K562 (cell line): ENCODE results near the gene UBE3B. TPM values are rescaled to one million over a fixed set of nuclear protein-coding genes. Genes with fewer than 3 reads are reported as not detected.

Source experiments
- ATAC-seq: fragments of 200-7000 bp; cut with Tn5 transposase; 3 replicates; pipeline ENCODE4 v1.9.1; 2020; ENCODE audit warnings: moderate library complexity
- BruUV-seq: library from RNA; stranded (reverse); fragments of 400-500 nt; replicated peaks from 2 replicates; lab custom pipeline; 2021; lab: Mats Ljungman, UMichigan
- CTCF ChIA-PET: fragments of 300-600 bp; formaldehyde crosslinking; extraction: SDS; loops from one replicate; lab custom pipeline; 2021; ENCODE audit warnings: low intra/inter-chr PET ratio; lab: Yijun Ruan, JAX
- POLR2A ChIA-PET: fragments of 300-600, 350-650 bp; sonication (Branson Sonifier 250); formaldehyde crosslinking; extraction: SDS; loops from one replicate; lab custom pipeline; 2021; ENCODE audit warnings: antibody characterized with exemption, inconsistent platforms; lab: Yijun Ruan, JAX
- DNase-seq, 4 experiments: peaks; one replicate each; pipeline versions ENCODE4 v3.0.0 to v3.0.0-alpha.2; 2011 to 2018; ENCODE audit warnings: low spot score in 3 of 4, mixed read lengths in 3 of 4; ENCODE audit errors: extremely low read depth in 1 of 4
- FAIRE-seq: peaks from 2 replicates; lab custom pipeline; 2011; peaks lifted over from hg19 to GRCh38; lab: Jason Lieb, UNC
- H2AFZ ChIP-seq: 2 replicates; pipeline ENCODE4 v1.6.0; 2011; ENCODE audit warnings: low read depth, low read length, control low read depth, inconsistent platforms
- H3K27ac ChIP-seq: fragments of 200-600 bp; 3 replicates; pipeline ENCODE4 v1.8.0; 2011; ENCODE audit warnings: low read depth, mild to moderate bottlenecking, control low read depth, inconsistent platforms, low read length, moderate library complexity, mixed read lengths; ENCODE audit errors: extremely low read depth
- H3K27me3 ChIP-seq, 2 experiments: fragments of 300-600 bp in 1 of 2; 2 replicates in 1 of 2; 3 replicates in 1 of 2; pipeline versions ENCODE4 v1.6.0 to v1.8.0; 2011; ENCODE audit warnings: inconsistent platforms in 2 of 2, low read length in 2 of 2, mild to moderate bottlenecking in 1 of 2, mixed read lengths in 1 of 2, moderate library complexity in 1 of 2; ENCODE audit not compliant: control insufficient read depth in 2 of 2, insufficient read depth in 2 of 2
- H3K36me3 ChIP-seq: fragments of 300-600 bp; 3 replicates; pipeline ENCODE4 v1.8.0; 2011; ENCODE audit warnings: mild to moderate bottlenecking, low read length, inconsistent platforms; ENCODE audit not compliant: control insufficient read depth, insufficient read depth
- H3K4me1 ChIP-seq, 2 experiments: fragments of 200-600 bp in 1 of 2; replicated peaks in 1 of 2; 2 replicates in 1 of 2; 3 replicates in 1 of 2; pipeline versions ENCODE4 v1.5.1 to v1.8.0; 2011; ENCODE audit warnings: inconsistent platforms in 2 of 2, low read length in 2 of 2, mild to moderate bottlenecking in 1 of 2, mixed read lengths in 1 of 2, moderate library complexity in 1 of 2; ENCODE audit not compliant: control insufficient read depth in 2 of 2, insufficient read depth in 2 of 2
- H3K4me2 ChIP-seq: 2 replicates; pipeline ENCODE4 v1.6.1; 2011; ENCODE audit warnings: low read length, control low read depth, inconsistent platforms, mixed read lengths; ENCODE audit not compliant: insufficient read depth
- H3K4me3 ChIP-seq: fragments of 200-600 bp; sonication (generic), shearing (Covaris generic); 2 replicates; pipeline ENCODE4 v1.5.1; 2016; ENCODE audit warnings: control low read depth, inconsistent platforms
- H3K79me2 ChIP-seq: fragments of 200-600 bp; 3 replicates; pipeline ENCODE4 v1.8.0; 2011; ENCODE audit warnings: low read length, inconsistent platforms; ENCODE audit not compliant: control insufficient read depth, insufficient read depth
- H3K9ac ChIP-seq, 2 experiments: 2 replicates each; pipeline versions ENCODE4 v1.6.0 to v1.6.1; 2011; ENCODE audit warnings: low read depth in 2 of 2, low read length in 2 of 2, control low read depth in 1 of 2, inconsistent platforms in 1 of 2, mild to moderate bottlenecking in 1 of 2, mixed read lengths in 1 of 2; ENCODE audit not compliant: insufficient read depth in 1 of 2
- H3K9me1 ChIP-seq: one replicate; pipeline ENCODE4 v1.6.0; 2011; ENCODE audit warnings: inconsistent platforms, mild to moderate bottlenecking, low read length, moderate library complexity; ENCODE audit not compliant: control insufficient read depth, insufficient read depth
- H3K9me3 ChIP-seq: replicated peaks from 2 replicates; pipeline ENCODE4 v1.5.1; 2011; ENCODE audit warnings: low read depth, low read length, inconsistent platforms; ENCODE audit not compliant: control insufficient read depth, insufficient read depth
- H4K20me1 ChIP-seq: replicated peaks from 2 replicates; pipeline ENCODE4 v1.6.1; 2011; ENCODE audit warnings: low read length, inconsistent platforms, mixed read lengths; ENCODE audit not compliant: control insufficient read depth, insufficient read depth
- CREM ChIP-seq: IDR thresholded peaks from 2 replicates; pipeline ENCODE4 v1.6.1; 2014; ENCODE audit warnings: antibody characterized with exemption, low read depth
- CTCFL ChIP-seq: IDR thresholded peaks from 2 replicates; pipeline ENCODE4 v1.6.1; 2011; ENCODE audit warnings: borderline replicate concordance, low read depth, mild to moderate bottlenecking, moderate library complexity, low read length; ENCODE audit not compliant: insufficient read depth, poor library complexity, severe bottlenecking
- EHMT2 ChIP-seq: fragments of 450-650 bp; IDR thresholded peaks from 2 replicates; pipeline ENCODE4 v1.6.1; 2018; ENCODE audit warnings: antibody characterized with exemption
- ETS1 ChIP-seq: conservative IDR thresholded peaks from 2 replicates; pipeline ENCODE4 v1.6.1; 2011; ENCODE audit warnings: low read depth, mild to moderate bottlenecking, low read length; ENCODE audit not compliant: control insufficient read depth
- MCM7 ChIP-seq, 2 experiments: fragments of 450-650 bp; IDR thresholded peaks; 2 replicates each; pipeline ENCODE4 v1.6.1; 2016 to 2018
- NFIX ChIP-seq: fragments of 250-450 bp; sonication (Bioruptor Pico); IDR thresholded peaks from 2 replicates; pipeline ENCODE4 v1.4.0; 2020; ENCODE audit warnings: low read depth, mild to moderate bottlenecking, moderate library complexity
- NR3C1 ChIP-seq: sonication (generic); formaldehyde crosslinking; IDR thresholded peaks from 2 replicates; pipeline ENCODE4 v1.8.1; 2022; ENCODE audit warnings: missing genetic modification reagents
- OTX1 ChIP-seq: fragments of 450-650 bp; formaldehyde crosslinking; IDR thresholded peaks from 2 replicates; pipeline ENCODE4 v1.4.0; 2022; ENCODE audit warnings: mild to moderate bottlenecking
- PHF8 ChIP-seq: fragments of 200-600 bp; sonication (generic); IDR thresholded peaks from 2 replicates; pipeline ENCODE4 v1.6.1; 2012; ENCODE audit warnings: mixed run types, mild to moderate bottlenecking, inconsistent platforms, low read length, moderate library complexity, borderline replicate concordance
- SNIP1 ChIP-seq: fragments of 450-650 bp; IDR thresholded peaks from 2 replicates; pipeline ENCODE4 v1.7.1; 2017; ENCODE audit warnings: low read depth, mild to moderate bottlenecking
- WGBS: fragments of 100-300 bp; shearing (Covaris generic); methylation state at CpG from one replicate; pipeline ENCODE4 v1.1.6; 2016; ENCODE audit warnings: low coverage, mixed read lengths; ENCODE audit not compliant: insufficient coverage; ENCODE audit errors: missing lambda C conversion rate; 5-methylcytosine and 5-hydroxymethylcytosine counted together
- in situ Hi-C: fragments of 300-500 bp; cut with MboI; formaldehyde crosslinking; loops from 4 replicates; pipeline ENCODE4 v1.15.0; 2018; ENCODE audit warnings: inconsistent platforms, mixed read lengths
- intact Hi-C: fragments of 100-400 bp; cut with micrococcal nuclease; formaldehyde crosslinking; loops from 2 replicates; pipeline ENCODE4 v1.14.2; 2022
- polyA plus RNA-seq, 8 experiments: library from polyadenylated mRNA; depleted of rRNA in 4 of 8; stranded (reverse) in 5 of 8; unstranded in 3 of 8; fragments of >200 nt; fragmentation: Nextera tagmentation in 2 of 8; fragmentation: Illumina TruSeq in 1 of 8; extraction: Ambion mirVana in 2 of 8; extraction: Trizol in 1 of 8; gene quantifications; 2 replicates each; pipeline versions ENCODE4 v1.2.1 to v1.2.3, GENCODE V29; 2011 to 2014; ENCODE audit warnings: inconsistent platforms in 1 of 8, missing spikeins in 1 of 8
- total RNA-seq, 7 experiments: library from RNA; depleted of rRNA in 6 of 7; stranded (reverse); fragments of >200 nt in 6 of 7; fragmentation: Illumina TruSeq in 2 of 7; extraction: Trizol in 2 of 7; gene quantifications; 2 replicates each; pipeline versions ENCODE4 v1.2.1 to v1.2.3, GENCODE V29; 2011 to 2021; ENCODE audit warnings: low replicate concordance in 1 of 7
- TF ChIP-seq, protein P1 (sequence below): IDR thresholded peaks from 3 replicates; pipeline ENCODE4 v1.6.1; 2011; ENCODE audit warnings: borderline replicate concordance, mild to moderate bottlenecking; ENCODE audit not compliant: insufficient read length, insufficient read depth

UBE3B gene
- total and polyA plus RNA-seq, 9 of the 15 experiments (the other 6 are each of a cell fraction or from before 2014, with no cell fraction given), result 7.6 to 23.6 (median 15.5) TPM

- 92% methylated on average over 3 of the region's 3 CpGs for WGBS
- intact Hi-C loops, result no loop called here
- Histone ChIP-seq H3K9me1 (no peaks in the 10 kb centered on the region), H3K4me1 (no peaks in the 10 kb centered on the region), H4K20me1 (no peaks in the 10 kb centered on the region), H3K9me3 (no peaks in the 10 kb centered on the region), H3K27ac (no peak overlapping the region), H3K27me3 (no peaks in the 10 kb centered on the region), H3K9ac (peak overlapping the region in 1 of 2 experiments; percentile 61; a peak in 1 of 4 replicates), H3K79me2 (no peaks in the 10 kb centered on the region), H2AFZ (no peak overlapping the region), H3K4me2 (no peak overlapping the region), H3K4me3 (no peak overlapping the region), H3K36me3 (peaks cover 28% of the 10 kb centered on the region; the same call in 2 of the 3 replicates)
- ChIA-PET POLR2A (interaction anchor here (0.7 to 1.8 kb wide), 2 partner anchors 9 to 38 kb away, joined by 3 to 11 read pairs; no protein-coding TSS in a partner anchor), CTCF (no interaction called here)
- DNase-seq (no peak), FAIRE-seq (peak; percentile 15), ATAC-seq (no peak)
- TF ChIP-seq, protein P1, sequence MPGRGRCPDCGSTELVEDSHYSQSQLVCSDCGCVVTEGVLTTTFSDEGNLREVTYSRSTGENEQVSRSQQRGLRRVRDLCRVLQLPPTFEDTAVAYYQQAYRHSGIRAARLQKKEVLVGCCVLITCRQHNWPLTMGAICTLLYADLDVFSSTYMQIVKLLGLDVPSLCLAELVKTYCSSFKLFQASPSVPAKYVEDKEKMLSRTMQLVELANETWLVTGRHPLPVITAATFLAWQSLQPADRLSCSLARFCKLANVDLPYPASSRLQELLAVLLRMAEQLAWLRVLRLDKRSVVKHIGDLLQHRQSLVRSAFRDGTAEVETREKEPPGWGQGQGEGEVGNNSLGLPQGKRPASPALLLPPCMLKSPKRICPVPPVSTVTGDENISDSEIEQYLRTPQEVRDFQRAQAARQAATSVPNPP, result no peak
- TF ChIP-seq EHMT2, result no peak
- no peak for TF ChIP-seq MCM7 (IDR thresholded peaks at IDR 0.05)
- TF ChIP-seq PHF8, result no peak
- no peak for TF ChIP-seq NR3C1 (CRISPR knock-in tag)
- TF ChIP-seq SNIP1, result no peak
- TF ChIP-seq CREM, result no peak
- no peak for TF ChIP-seq OTX1 (CRISPR knock-in tag)
- no peak for TF ChIP-seq ETS1
- TF ChIP-seq CTCFL, result no peak
- no peak for TF ChIP-seq NFIX
- in situ Hi-C loops, result no loop called here
- no TSS peak for BruUV-seq
Observed at GRCh38 chr12:109525279-109525585, 47.8 kb downstream of the UBE3B start.
